Bronchial epithelial cell (primary cell): Measurements from ENCODE around the gene MYH14. TPM values are rescaled to one million over a fixed set of nuclear protein-coding genes. Genes with fewer than 3 reads are reported as not detected.

Experiments used
- DNase-seq: peaks from one replicate; pipeline ENCODE4 v3.0.0-alpha.2; 2010; ENCODE audit warnings: low read depth
- FAIRE-seq: peaks from 2 replicates; lab custom pipeline; 2011; peaks lifted over from hg19 to GRCh38; lab: Jason Lieb, UNC
- H3K27me3 ChIP-seq: 2 replicates; pipeline ENCODE4 v1.5.1; 2011; ENCODE audit warnings: low read length; ENCODE audit not compliant: control insufficient read depth, insufficient read depth
- H3K36me3 ChIP-seq: 2 replicates; pipeline ENCODE4 v1.5.1; 2011; ENCODE audit warnings: low read length; ENCODE audit not compliant: control insufficient read depth, insufficient read depth
- H3K4me3 ChIP-seq: 2 replicates; pipeline ENCODE4 v1.5.1; 2011; ENCODE audit warnings: mild to moderate bottlenecking, low read depth, low read length, control low read depth
- total RNA-seq: library from RNA; depleted of rRNA; stranded (reverse); fragments of >200 nt; gene quantifications from 2 replicates; pipeline ENCODE4 v1.2.1, GENCODE V29; 2014
- TF ChIP-seq, protein P1 (sequence below): IDR thresholded peaks from 2 replicates; pipeline ENCODE4 v1.5.1; 2011; ENCODE audit warnings: mild to moderate bottlenecking, moderate library complexity, low read length, control low read depth, inconsistent platforms; ENCODE audit not compliant: insufficient read depth, severe bottlenecking

The MYH14 gene
- total RNA-seq, 1 donor from 2014 or later: 6.8 TPM

DNA sequence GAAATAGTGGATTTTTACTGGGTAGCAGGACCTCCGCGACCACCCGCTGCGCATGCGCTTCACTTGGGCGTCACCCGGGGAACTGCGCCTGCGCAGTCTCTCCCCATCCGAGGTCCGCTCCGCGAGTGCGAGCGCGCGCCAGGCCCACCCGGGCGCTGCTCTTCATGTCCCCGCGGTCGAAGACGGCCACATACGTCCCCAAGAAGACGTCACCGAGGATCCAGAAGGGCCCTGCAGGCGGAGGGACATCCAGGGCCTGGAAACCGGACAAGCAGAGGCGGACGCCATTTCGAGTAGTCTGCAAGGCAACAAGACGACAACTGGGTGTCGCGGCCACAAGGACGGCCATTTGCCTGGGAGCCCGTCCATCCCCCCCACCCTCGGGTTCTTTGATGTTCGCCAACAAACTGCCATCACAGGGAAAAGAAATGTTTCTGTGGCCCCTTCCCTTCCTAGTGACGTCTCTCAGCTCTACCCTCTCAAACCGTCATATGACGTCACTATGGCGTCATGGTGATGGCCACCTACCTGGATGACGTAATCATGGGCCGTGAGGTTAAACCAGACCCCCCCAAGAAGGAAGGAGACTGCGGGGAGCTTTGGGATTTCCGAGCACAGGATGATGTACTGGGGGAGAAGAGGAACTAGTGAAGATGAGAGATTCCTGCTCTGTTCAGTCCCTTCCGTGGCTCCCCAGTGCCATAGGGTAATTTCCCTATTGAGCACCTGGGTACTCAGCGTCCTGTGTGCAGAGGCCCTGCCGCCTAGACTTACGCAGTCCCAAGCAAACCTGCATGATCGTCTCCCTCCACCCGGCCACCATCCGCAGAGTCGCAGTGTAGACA lies 155.3 kb downstream of the MYH14 start:
- no peak for DNase-seq
- Histone ChIP-seq H3K27me3 (no peaks in the 10 kb centered on the region), H3K36me3 (no peaks in the 10 kb centered on the region), H3K4me3 (peak overlapping the region; percentile 32)
- TF ChIP-seq, protein P1, sequence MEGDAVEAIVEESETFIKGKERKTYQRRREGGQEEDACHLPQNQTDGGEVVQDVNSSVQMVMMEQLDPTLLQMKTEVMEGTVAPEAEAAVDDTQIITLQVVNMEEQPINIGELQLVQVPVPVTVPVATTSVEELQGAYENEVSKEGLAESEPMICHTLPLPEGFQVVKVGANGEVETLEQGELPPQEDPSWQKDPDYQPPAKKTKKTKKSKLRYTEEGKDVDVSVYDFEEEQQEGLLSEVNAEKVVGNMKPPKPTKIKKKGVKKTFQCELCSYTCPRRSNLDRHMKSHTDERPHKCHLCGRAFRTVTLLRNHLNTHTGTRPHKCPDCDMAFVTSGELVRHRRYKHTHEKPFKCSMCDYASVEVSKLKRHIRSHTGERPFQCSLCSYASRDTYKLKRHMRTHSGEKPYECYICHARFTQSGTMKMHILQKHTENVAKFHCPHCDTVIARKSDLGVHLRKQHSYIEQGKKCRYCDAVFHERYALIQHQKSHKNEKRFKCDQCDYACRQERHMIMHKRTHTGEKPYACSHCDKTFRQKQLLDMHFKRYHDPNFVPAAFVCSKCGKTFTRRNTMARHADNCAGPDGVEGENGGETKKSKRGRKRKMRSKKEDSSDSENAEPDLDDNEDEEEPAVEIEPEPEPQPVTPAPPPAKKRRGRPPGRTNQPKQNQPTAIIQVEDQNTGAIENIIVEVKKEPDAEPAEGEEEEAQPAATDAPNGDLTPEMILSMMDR: no peak
- no peak for FAIRE-seq

DNA sequence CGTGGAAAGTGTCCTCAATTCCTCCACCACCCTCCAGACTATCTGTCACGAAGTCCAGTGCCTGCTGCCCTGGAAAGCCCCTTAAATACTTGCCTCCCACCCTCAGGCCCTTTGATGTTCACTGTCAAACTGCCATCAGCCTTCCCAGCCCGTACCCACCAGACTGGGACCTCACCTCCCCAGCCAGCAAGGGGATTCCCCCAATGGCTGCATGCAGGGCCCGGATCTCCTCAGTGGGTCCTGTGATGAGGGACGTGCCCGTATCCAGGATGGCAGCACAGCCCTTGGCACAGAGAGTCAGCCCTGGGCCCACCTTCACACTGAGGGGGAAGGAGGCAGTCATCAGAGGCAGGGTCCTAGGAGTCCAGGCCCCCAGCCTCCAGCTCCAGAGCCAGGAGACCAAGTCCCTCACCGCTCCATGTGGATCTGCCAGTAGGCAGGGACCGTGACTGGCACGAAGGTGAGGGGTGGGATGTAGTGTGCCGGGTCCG lies 156.0 kb downstream of the MYH14 start:
- no peak for FAIRE-seq
- TF ChIP-seq, protein P1: no peak
- Histone ChIP-seq H3K36me3 (no peaks in the 10 kb centered on the region), H3K4me3 (no peak overlapping the region), H3K27me3 (no peaks in the 10 kb centered on the region)
- no peak for DNase-seq

Other genes starting within 250 kb of the MYH14 start
- not detected in 2 replicates for gene SIGLEC11, start 242.4 kb upstream of the MYH14 start, total RNA-seq
- gene VRK3, start 178.2 kb upstream of the MYH14 start, total RNA-seq: 14.5 and 17.7 TPM in 2 replicates
- 9.9 and 13.7 TPM in 2 replicates for gene ZNF473, start 177.6 kb upstream of the MYH14 start, total RNA-seq
- gene IZUMO2, start 40.3 kb upstream of the MYH14 start, total RNA-seq: not detected in 2 replicates
- 0.13 TPM in 1 of 2 replicates, not detected in the other for gene KCNC3, start 125.8 kb downstream of the MYH14 start, total RNA-seq
- 0.26 TPM in 2 replicates for gene NAPSA, start 162.0 kb downstream of the MYH14 start, total RNA-seq
- gene NR1H2, start 172.8 kb downstream of the MYH14 start, total RNA-seq: 44.2 and 71.9 TPM in 2 replicates
- gene POLD1, start 180.7 kb downstream of the MYH14 start, total RNA-seq: 22.5 and 28.4 TPM in 2 replicates
- gene SPIB, start 215.3 kb downstream of the MYH14 start, total RNA-seq: not detected in 2 replicates
- gene MYBPC2, start 229.3 kb downstream of the MYH14 start, total RNA-seq: not detected in 2 replicates